Measurements from ENCODE around the gene ATP6V1B1. TPM values are rescaled to one million over a fixed set of nuclear protein-coding genes. Genes with fewer than 3 reads are reported as not detected.
A peak's percentile ranks its signal among the peaks of the same experiment; 100 is the strongest.

ATP6V1B1 gene
- total and polyA plus RNA-seq, 2 of the 13 experiments (the other 11 are each of a cell fraction or from before 2014, with no cell fraction given), result 0.58 to 1.6 TPM

DNA sequence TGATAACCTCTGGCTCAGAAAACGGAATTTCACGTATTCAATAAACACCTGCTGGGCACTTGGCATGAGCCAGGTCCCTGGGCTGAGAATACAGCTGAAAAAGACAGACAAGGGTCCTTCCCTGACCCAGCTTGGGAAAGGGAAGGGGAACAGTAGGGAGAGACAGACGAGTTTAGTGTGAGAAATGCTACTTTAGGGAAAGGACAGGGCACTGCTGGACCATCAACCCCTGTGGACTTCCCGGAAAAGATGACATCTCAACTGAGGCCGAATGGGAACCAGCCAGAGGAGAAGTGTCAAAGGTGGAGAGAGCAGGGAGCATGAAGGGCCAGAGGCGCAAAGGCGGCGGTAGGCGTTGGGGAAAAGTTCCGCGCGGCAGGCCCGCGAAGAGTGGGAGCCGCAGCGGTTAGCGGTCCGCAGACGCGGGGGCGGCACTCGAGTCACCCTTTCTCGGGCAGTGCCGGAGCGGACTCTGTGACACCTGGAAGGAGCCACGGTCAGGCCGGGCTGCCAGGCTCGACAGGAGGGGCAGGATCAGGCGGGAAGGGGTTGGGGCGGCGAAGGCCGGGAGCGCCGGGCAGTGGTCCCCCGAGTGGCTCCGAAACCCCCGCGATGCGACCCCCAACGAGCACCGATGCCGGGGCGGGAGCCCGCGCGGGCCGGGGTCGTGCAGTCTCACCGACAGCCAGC is 58.5 kb downstream of the ATP6V1B1 start (continued):
- TF ChIP-seq ZNF124 (CRISPR knock-in tag; IDR thresholded peaks at IDR 0.05) (no peak), TEAD2 (CRISPR knock-in tag; IDR thresholded peaks at IDR 0.05) (0 out of 2 replicates have a peak, but pooled peaks have one; percentile 25), ZNF530 (CRISPR knock-in tag; IDR thresholded peaks at IDR 0.05; ENCODE audit: low read depth) (0 out of 2 replicates have a peak, but pooled peaks have one; percentile 25), SRSF1 (optimal IDR thresholded peaks at IDR 0.05; ENCODE audit: low read depth, low read length) (peak; percentile 38), ZNF441 (CRISPR knock-in tag; IDR thresholded peaks at IDR 0.05; ENCODE audit: borderline replicate concordance) (no peak), ZNF180 (CRISPR knock-in tag; IDR thresholded peaks at IDR 0.05; ENCODE audit: borderline replicate concordance, low read depth) (no peak), ZSCAN29 (CRISPR knock-in tag; conservative IDR thresholded peaks at IDR 0.05) (0 out of 2 replicates have a peak, but pooled peaks have one; percentile 51), KLF6 (CRISPR knock-in tag; IDR thresholded peaks at IDR 0.05) (0 out of 2 replicates have a peak, but pooled peaks have one; percentile 15), ZNF619 (CRISPR knock-in tag; IDR thresholded peaks at IDR 0.05) (peak; percentile 18; the same call in 1 of the 2 replicates), ARNTL (CRISPR knock-in tag; IDR thresholded peaks at IDR 0.05) (peak; percentile 30; the same call in 1 of the 2 replicates), ZSCAN25 (CRISPR knock-in tag; IDR thresholded peaks at IDR 0.05) (0 out of 2 replicates have a peak, but pooled peaks have one; percentile 5), DNMT3B (CRISPR knock-in tag; conservative IDR thresholded peaks at IDR 0.05) (no peak), ZNF350 (CRISPR knock-in tag; IDR thresholded peaks at IDR 0.05; ENCODE audit: borderline replicate concordance, low read depth) (peak; percentile 66; the same call in 1 of the 2 replicates), MXD4 (CRISPR knock-in tag; IDR thresholded peaks at IDR 0.05) (peak; percentile 16; the same call in 1 of the 2 replicates), ONECUT2 (CRISPR knock-in tag; IDR thresholded peaks at IDR 0.05) (0 out of 2 replicates have a peak, but pooled peaks have one; percentile 28)
- TF ChIP-seq, protein P1, sequence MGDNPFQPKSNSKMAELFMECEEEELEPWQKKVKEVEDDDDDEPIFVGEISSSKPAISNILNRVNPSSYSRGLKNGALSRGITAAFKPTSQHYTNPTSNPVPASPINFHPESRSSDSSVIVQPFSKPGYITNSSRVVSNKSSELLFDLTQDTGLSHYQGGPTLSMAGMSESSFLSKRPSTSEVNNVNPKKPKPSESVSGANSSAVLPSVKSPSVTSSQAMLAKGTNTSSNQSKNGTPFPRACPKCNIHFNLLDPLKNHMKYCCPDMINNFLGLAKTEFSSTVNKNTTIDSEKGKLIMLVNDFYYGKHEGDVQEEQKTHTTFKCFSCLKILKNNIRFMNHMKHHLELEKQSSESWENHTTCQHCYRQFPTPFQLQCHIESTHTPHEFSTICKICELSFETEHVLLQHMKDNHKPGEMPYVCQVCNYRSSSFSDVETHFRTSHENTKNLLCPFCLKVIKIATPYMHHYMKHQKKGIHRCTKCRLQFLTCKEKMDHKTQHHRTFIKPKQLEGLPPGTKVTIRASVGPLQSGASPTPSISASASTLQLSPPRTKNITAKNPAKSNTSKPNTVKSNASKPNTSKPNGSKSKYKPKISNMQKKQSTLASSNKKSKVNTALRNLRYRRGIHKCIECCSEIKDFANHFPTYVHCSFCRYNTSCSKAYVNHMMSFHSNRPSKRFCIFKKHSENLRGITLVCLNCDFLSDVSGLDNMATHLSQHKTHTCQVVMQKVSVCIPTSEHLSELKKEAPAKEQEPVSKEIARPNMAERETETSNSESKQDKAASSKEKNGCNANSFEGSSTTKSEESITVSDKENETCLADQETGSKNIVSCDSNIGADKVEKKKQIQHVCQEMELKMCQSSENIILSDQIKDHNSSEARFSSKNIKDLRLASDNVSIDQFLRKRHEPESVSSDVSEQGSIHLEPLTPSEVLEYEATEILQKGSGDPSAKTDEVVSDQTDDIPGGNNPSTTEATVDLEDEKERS (CRISPR knock-in tag; IDR thresholded peaks at IDR 0.05), result no peak
- TF ChIP-seq, protein P2, sequence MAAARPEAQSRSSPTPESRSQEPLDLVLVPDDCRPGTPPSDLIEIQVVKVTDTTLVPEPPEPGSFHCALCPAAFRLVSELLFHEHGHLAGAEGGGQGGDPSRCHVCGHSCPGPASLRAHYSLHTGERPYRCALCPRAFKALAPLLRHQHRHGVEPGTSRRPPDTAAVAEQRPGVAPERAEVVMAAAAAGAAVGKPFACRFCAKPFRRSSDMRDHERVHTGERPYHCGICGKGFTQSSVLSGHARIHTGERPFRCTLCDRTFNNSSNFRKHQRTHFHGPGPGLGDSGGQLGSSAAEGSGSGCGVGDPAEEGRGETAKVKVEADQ (CRISPR knock-in tag; IDR thresholded peaks at IDR 0.05; ENCODE audit: borderline replicate concordance), result peak; percentile 25; the same call in 1 of the 2 replicates
- TF ChIP-seq, protein P3, sequence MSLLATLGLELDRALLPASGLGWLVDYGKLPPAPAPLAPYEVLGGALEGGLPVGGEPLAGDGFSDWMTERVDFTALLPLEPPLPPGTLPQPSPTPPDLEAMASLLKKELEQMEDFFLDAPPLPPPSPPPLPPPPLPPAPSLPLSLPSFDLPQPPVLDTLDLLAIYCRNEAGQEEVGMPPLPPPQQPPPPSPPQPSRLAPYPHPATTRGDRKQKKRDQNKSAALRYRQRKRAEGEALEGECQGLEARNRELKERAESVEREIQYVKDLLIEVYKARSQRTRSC (CRISPR knock-in tag; IDR thresholded peaks at IDR 0.05; ENCODE audit: low read depth), result 0 out of 2 replicates have a peak, but pooled peaks have one; percentile 68
- TF ChIP-seq, protein P4, sequence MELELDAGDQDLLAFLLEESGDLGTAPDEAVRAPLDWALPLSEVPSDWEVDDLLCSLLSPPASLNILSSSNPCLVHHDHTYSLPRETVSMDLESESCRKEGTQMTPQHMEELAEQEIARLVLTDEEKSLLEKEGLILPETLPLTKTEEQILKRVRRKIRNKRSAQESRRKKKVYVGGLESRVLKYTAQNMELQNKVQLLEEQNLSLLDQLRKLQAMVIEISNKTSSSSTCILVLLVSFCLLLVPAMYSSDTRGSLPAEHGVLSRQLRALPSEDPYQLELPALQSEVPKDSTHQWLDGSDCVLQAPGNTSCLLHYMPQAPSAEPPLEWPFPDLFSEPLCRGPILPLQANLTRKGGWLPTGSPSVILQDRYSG (CRISPR knock-in tag; IDR thresholded peaks at IDR 0.05), result no peak
- TF ChIP-seq, protein P5, sequence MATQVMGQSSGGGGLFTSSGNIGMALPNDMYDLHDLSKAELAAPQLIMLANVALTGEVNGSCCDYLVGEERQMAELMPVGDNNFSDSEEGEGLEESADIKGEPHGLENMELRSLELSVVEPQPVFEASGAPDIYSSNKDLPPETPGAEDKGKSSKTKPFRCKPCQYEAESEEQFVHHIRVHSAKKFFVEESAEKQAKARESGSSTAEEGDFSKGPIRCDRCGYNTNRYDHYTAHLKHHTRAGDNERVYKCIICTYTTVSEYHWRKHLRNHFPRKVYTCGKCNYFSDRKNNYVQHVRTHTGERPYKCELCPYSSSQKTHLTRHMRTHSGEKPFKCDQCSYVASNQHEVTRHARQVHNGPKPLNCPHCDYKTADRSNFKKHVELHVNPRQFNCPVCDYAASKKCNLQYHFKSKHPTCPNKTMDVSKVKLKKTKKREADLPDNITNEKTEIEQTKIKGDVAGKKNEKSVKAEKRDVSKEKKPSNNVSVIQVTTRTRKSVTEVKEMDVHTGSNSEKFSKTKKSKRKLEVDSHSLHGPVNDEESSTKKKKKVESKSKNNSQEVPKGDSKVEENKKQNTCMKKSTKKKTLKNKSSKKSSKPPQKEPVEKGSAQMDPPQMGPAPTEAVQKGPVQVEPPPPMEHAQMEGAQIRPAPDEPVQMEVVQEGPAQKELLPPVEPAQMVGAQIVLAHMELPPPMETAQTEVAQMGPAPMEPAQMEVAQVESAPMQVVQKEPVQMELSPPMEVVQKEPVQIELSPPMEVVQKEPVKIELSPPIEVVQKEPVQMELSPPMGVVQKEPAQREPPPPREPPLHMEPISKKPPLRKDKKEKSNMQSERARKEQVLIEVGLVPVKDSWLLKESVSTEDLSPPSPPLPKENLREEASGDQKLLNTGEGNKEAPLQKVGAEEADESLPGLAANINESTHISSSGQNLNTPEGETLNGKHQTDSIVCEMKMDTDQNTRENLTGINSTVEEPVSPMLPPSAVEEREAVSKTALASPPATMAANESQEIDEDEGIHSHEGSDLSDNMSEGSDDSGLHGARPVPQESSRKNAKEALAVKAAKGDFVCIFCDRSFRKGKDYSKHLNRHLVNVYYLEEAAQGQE (IDR thresholded peaks at IDR 0.05; ENCODE audit: borderline replicate concordance in 1 of 2, low read depth in 1 of 2, low read length in 2 of 2), result no peak

All from HepG2 (cell line).